ENCODE data around the gene PSRC1.

DNA sequence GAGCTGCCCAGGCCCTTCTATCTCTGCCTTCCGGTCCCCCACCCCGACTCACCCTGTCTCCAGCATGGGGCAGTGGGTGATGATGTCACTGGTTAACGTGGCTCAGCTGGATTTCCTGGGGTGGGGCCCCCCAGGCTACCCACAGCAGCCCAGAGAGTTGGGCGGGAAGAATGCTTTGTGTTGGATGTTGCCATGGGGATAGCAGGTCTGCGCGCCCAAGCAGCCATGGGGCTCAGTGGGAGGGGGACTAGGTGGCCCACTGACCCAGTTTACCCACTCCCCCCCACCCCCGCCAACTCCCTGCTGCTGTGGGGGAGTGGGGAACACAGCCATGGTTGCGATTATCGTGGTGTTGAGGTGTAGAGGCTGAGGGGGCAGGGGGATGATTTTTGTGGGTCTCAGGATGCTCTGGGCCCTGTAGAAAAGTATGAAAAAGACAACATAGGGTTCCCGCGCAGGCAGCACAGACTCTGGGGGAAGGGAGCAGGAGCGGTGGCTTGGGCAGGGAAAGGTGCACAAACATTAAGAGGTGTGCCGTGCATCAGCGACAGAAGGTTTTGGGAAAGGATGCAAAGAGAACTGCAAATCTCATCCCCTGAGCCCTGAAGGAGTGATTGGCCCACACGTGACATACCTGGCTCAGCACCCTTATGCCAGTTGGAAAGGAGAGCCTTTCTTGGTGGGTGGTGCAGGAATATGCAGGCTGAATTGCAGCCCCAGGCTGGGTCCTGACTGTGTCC, 25.1 kb downstream of the PSRC1 start:
- TF ChIP-seq, protein P1, sequence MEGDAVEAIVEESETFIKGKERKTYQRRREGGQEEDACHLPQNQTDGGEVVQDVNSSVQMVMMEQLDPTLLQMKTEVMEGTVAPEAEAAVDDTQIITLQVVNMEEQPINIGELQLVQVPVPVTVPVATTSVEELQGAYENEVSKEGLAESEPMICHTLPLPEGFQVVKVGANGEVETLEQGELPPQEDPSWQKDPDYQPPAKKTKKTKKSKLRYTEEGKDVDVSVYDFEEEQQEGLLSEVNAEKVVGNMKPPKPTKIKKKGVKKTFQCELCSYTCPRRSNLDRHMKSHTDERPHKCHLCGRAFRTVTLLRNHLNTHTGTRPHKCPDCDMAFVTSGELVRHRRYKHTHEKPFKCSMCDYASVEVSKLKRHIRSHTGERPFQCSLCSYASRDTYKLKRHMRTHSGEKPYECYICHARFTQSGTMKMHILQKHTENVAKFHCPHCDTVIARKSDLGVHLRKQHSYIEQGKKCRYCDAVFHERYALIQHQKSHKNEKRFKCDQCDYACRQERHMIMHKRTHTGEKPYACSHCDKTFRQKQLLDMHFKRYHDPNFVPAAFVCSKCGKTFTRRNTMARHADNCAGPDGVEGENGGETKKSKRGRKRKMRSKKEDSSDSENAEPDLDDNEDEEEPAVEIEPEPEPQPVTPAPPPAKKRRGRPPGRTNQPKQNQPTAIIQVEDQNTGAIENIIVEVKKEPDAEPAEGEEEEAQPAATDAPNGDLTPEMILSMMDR (IDR thresholded peaks at IDR 0.05; ENCODE audit: low read length): no peak
- TF ChIP-seq EZH2 (IDR thresholded peaks at IDR 0.05; ENCODE audit: borderline replicate concordance, low read length): no peak
